ENCODE results near the gene PIANP.
A peak's percentile ranks its signal among the peaks of the same experiment; 100 is the strongest.

PIANP gene

GRCh38 chr12:6667559-6668210 is 32.9 kb downstream of the PIANP start:
- no peak overlapping the region for H3K4me3 Mint-ChIP-seq
- TF ChIP-seq CTCF (IDR thresholded peaks at IDR 0.05; ENCODE audit: unreplicated experiment in 3 of 3), result peak in 2 of 3 experiments; percentile 15 to 22
- no peaks in the 10 kb centered on the region for H3K27me3 Mint-ChIP-seq (ENCODE audit: low read depth)
- no peaks in the 10 kb centered on the region for H3K9me3 Mint-ChIP-seq
- H3K36me3 Mint-ChIP-seq (ENCODE audit: low read depth), result peaks cover 55% of the 10 kb centered on the region
- peaks cover 8% of the 10 kb centered on the region for H3K4me1 Mint-ChIP-seq
- H3K27ac Mint-ChIP-seq, result no peak overlapping the region

- no peak for TF ChIP-seq CTCF (IDR thresholded peaks at IDR 0.05; ENCODE audit: unreplicated experiment in 3 of 3)
- H3K9me3 Mint-ChIP-seq, result no peaks in the 10 kb centered on the region
- peak overlapping the region in 2 of 3 experiments; percentile 33 to 60 for H3K27ac Mint-ChIP-seq
- peaks cover 16% of the 10 kb centered on the region for H3K4me1 Mint-ChIP-seq
- H3K4me3 Mint-ChIP-seq, result no peak overlapping the region
- H3K27me3 Mint-ChIP-seq (ENCODE audit: low read depth), result no peaks in the 10 kb centered on the region
- H3K36me3 Mint-ChIP-seq (ENCODE audit: low read depth), result peaks cover 40% of the 10 kb centered on the region
Measured at GRCh38 chr12:6666211-6666610, 34.4 kb downstream of the PIANP start.

GRCh38 chr12:6664902-6665301 is 35.7 kb downstream of the PIANP start:
- H3K27ac Mint-ChIP-seq, result peak overlapping the region; percentile 6 to 89 (median 85)
- no peaks in the 10 kb centered on the region for H3K9me3 Mint-ChIP-seq
- no peak overlapping the region for H3K4me3 Mint-ChIP-seq

GRCh38 chr12:6662906-6663742 is 37.5 kb downstream of the PIANP start, which contains the start of gene ING4:
TSS of gene ING4 (minus strand) at chr12:6663119. CDS start at chr12:6663101, 18 bp downstream.
- H3K27me3 Mint-ChIP-seq (ENCODE audit: low read depth), result peaks cover 3% of the 10 kb centered on the region
- peak within 1 kb of the TSS; percentile 92 to 94 (median 93) for H3K4me3 Mint-ChIP-seq
- H3K4me1 Mint-ChIP-seq, result peaks cover 16% of the 10 kb centered on the region
- no peaks in the 10 kb centered on the region for H3K9me3 Mint-ChIP-seq
- H3K27ac Mint-ChIP-seq, result peak within 1 kb of the TSS; percentile 75 to 89 (median 85)
- no peak for TF ChIP-seq CTCF (IDR thresholded peaks at IDR 0.05; ENCODE audit: unreplicated experiment in 3 of 3)
- peaks cover 27% of the 10 kb centered on the region for H3K36me3 Mint-ChIP-seq (ENCODE audit: low read depth)

More at GRCh38 chr12:6664902-6665301, 35.7 kb downstream of the PIANP start:
- TF ChIP-seq CTCF (IDR thresholded peaks at IDR 0.05; ENCODE audit: unreplicated experiment in 3 of 3), result no peak
- Mint-ChIP-seq H3K4me1 (peaks cover 16% of the 10 kb centered on the region), H3K27me3 (ENCODE audit: low read depth) (no peaks in the 10 kb centered on the region), H3K36me3 (ENCODE audit: low read depth) (peaks cover 30% of the 10 kb centered on the region)

GRCh38 chr12:6662602-6662905 is 38.1 kb downstream of the PIANP start:
- Mint-ChIP-seq H3K4me3 (peak overlapping the region; percentile 92 to 94 (median 93)), H3K27me3 (ENCODE audit: low read depth) (peaks cover 3% of the 10 kb centered on the region), H3K36me3 (ENCODE audit: low read depth) (peaks cover 24% of the 10 kb centered on the region), H3K9me3 (no peaks in the 10 kb centered on the region), H3K27ac (peak overlapping the region; percentile 75 to 89 (median 85)), H3K4me1 (peaks cover 16% of the 10 kb centered on the region)
- TF ChIP-seq CTCF (IDR thresholded peaks at IDR 0.05; ENCODE audit: unreplicated experiment in 3 of 3), result no peak

Data from nephron (organoid).